HG02884 (cell line): Measurements from ENCODE around the gene DPH6.

Experiments
- ATAC-seq: cut with Tn5 transposase; IDR thresholded peaks from one replicate; pipeline ENCODE4 v1.9.1; 2021; ENCODE audit warnings: mild to moderate bottlenecking, moderate library complexity; ENCODE audit not compliant: unreplicated experiment

DPH6 gene

DNA sequence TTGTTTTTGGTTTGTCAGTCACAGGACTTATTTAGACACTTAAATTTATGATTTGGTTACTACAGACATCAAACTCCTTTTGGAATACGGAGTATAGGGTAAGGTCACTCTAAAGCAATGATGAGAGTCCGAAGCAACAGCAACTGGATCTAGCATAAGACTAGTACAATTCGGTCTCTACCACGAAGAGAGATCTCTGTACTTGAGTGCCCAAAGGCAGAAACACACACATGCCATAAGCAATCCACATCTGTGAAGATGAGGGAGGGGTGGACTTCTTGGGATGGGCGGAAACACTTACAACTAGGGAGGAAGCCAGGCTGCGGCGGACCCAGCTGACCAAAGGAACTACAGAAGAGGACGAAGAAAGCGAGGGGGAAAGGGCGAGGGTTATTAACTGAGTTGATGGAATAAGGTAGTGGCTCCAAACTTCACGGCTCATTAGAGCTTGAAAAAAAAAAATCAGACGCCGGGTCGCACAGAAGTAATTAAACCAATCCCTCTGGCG lies 595 bp downstream of the DPH6 start:
- ATAC-seq: peak; percentile 13

DNA sequence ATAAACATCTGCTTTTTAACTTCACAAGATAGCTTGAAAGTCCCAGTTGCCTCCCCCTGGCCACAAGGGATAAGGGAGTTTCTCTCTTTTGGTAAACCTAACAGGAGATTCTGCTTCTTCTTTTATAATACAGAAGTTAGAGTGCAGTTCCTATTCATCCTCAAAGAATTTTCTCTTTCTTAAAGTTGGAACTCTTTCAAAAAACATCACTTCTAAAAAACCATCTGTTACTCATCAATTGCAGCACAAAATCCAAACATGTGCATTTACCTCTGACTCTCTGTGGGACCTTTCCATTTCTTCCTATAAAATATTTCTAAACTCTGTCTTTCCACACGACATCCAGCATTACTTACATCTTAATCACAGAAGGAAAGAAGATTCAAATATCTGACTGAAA lies 5.1 kb downstream of the DPH6 start:
- no peak for ATAC-seq

DNA sequence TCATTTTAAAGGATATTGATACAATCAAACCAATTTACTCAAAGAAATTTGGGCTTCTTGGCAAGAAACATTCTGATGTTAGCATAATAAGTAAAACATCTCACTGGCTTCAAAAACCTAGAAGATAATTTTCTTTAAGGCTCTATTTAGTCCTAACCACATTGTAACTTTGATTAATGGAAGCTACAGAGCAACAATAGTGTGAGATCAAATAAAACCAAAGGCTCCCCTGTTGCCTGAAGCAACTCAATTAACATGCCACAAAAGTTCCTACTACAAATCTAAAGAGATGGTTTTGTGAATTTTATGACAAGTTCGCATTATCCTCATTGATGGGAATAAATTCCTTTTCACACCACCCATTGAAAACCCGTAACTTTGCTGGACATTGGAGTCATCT lies 5.9 kb downstream of the DPH6 start:
- no peak for ATAC-seq

DNA sequence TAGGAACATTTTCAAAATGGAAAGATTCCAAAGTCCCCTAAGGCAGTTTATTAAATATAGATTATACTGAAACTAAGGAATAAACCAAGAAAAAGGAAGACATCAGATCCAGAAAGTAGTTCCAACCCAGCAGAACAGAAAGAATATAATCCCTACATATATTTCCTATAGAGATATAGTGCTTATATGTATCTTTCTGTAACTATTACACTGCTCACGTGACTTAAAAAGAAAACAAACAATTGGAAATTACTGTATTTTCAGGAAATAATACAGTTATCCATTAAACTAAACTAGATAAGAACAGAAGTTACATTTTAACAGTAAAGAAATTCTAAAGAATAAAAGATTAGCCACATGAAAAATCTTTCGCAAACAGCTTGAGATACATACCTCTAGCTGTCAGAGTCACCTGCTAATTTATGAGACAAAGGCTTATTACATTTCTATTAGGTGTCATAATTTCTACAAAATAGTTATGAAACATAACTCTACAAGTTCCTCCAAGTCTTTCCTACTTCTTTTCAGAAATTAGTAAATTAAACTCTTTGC lies 10.5 kb downstream of the DPH6 start:
- no peak for ATAC-seq

DNA sequence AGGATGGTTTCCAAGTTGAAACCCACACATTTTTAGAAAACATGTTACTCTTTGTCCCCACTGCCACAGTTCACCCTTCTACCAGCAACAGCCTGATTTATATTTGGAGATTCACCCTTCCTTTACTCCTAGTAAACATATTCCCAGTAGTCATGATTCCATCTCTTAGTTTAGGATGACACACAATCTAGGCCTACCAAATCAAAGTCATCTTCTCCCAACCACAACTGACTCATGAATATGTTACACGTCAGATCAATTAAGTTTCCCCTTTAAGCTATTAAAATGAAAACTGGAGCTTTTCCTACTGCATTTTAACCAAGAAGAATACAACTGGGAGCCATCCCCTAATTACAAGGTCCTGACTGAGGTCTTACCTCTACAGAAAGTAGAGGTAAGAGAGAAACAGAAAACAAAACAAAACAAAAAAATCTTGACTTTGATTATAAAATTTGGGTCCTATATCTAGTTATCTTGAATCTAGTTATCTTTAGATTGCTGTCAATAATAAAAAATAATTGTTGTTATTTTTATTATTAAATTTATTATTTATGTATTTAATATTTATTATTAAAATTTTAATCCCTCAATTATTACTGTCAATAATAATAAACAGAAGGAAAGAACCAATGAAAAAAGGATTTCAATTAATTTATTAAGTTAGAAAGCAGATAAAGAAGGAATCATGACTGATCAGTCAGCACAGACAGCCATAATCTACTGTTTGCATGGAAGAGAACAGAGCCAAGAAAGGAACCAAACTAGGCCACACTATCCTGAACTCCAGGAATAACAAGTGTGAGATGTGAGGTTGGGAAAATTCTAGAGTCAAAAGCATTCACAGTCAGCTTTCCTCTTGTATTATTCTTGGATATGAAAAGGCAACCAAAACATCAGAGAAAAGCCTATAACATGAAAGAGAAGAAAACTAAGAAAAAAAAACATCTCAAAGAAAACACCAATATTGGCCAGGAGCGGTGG lies 12.5 kb downstream of the DPH6 start:
- no peak for ATAC-seq

DNA sequence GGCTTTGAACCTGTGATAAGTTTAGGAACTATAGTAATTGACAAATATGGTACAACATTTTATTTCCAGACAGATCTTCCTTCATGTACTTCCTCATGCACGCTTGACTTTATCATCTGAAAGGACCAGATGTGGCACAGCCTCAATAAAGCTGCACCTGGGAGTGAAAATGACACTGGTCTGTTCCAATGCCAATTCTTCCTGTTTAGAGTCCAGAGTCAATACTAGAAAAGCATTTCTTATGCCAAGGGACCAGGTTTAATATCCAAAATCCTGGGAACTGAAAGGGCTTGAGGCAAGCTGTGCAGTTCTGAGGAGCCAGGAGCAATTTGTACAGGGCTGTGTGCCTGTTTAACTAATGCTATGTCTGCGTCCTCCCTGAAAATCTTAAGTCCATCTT lies 15.3 kb downstream of the DPH6 start:
- ATAC-seq: no peak

DNA sequence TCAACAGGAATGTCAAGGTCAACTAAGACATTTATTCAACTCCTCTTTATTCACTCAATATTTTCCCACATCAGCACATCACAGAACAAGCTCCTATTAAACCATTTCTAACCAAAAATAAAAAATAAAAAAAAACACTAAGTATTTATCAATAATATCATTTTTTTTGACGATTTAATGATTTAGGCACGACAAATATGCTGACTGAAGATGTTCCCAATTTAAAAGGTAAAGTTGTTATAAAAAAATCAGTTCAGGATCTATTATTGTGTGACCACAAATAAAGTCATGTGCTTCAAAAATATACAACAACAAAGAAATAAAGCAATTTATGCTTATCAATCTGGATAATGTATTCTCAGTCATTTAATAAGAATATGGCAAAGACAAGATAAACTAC lies 16.2 kb downstream of the DPH6 start:
- ATAC-seq: no peak

DNA sequence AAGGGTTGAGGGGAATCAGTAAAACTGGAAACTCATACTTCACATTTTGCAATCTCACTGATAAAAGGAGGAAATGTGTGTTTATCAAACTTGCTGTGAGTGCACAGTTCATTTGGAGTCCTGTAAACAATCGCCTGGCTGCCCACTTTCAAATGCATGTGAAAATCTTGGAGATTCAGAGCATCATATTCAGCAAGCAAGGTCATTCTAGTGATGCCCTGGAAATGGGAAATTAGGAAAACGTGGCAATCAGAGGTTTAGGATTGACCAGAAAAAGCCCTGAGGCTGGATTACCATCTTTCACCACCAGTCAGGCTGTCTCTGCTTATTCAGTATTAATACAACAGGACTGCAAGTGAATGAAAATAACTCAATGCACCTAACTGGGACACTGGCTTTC lies 23.9 kb downstream of the DPH6 start:
- no peak for ATAC-seq

DNA sequence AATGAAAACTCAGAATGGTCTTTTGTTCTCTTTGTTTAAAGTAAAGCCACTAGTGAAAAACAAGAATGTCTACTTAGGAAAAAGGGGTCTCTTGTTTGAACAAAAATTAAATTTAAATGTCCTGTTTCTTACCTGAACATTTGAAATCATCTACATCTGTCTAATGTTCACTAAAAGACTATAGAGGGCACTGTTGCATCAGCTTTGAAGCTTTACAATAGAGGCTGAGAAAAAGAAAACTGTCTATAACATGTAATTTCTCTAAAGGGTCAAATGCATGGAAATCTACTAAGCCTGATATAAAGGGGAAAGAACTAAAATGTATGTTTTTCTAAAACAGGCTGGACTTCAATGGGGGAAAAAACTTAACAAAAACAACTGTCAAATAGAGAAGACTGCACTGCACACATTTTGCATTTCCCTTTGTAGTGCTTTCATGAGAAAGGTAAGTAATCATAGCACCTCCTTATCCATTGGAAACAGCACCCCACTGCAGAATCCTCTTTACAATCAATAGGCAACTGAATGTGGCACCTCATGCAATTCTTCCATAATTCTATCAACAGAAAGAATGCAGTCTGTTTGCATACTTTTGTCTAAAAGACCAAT lies 26.3 kb downstream of the DPH6 start:
- ATAC-seq: peak; percentile 85

DNA sequence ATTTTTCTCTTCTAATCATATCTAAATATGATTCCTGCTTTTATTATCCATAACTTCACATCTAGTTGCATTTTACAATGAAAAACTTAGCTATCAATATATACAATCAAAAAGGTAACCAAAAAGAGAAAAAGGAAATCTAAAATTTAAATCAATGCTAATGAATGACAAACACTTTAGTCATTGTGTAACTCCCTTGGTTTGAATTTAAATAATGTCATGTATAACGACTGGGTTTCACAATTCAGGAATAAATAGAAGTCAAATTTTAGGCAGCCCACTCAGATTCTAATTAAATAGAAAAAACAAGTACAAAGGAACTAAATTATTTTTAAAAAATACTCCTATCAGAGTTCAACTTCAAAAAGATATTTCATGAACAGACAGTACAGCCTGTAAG lies 26.9 kb downstream of the DPH6 start:
- no peak for ATAC-seq

DNA sequence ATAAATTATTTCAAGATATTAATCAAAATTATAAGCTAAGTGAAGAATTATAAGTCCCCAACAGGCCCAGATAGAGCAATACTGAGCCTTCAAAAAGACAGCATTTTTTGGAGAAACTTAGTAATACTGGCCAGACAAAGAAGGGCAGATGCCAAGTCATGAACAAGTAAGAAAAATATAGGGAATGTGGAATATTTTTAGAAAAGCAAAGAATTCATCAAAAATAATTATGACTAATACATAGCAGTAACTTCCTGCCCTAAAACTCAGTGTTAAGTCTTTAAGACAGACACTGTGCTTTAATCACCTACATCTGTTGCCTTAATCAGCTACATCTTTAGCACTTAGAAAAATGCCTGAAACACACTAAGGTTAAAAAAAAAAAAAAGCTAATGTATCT lies 31.2 kb downstream of the DPH6 start:
- ATAC-seq: no peak

DNA sequence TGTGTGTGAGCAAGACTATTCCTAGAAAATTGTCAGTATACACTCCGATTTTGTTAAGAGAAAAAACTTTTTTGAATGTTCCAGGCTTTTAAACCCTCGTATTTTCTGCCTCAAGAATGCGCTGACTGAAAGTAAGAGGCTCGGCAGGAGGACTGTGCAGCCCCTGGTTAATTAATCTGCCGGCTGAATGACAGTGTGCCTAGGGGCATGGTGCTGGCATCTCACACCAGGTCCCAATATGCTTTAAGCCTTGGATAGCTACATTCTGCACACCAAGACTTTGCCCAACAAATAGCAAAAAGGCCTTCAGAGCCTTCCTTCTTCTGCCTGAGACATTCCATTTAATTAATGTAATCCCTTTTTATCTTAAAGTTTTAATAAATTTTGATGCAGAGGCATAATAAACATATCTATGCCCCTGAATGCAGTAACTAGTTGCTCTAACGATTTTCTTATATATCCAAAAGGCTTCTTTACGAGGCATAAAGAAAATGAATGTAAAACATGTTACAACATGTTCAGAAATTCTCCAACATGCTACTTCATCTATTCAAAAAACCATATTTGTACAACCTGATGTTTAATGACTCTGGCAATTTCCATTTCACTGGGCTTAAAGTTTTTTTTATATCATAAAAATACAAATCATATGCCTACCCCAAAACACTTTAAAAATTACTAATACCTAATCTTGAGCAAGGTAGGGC lies 37.9 kb downstream of the DPH6 start:
- no peak for ATAC-seq

DNA sequence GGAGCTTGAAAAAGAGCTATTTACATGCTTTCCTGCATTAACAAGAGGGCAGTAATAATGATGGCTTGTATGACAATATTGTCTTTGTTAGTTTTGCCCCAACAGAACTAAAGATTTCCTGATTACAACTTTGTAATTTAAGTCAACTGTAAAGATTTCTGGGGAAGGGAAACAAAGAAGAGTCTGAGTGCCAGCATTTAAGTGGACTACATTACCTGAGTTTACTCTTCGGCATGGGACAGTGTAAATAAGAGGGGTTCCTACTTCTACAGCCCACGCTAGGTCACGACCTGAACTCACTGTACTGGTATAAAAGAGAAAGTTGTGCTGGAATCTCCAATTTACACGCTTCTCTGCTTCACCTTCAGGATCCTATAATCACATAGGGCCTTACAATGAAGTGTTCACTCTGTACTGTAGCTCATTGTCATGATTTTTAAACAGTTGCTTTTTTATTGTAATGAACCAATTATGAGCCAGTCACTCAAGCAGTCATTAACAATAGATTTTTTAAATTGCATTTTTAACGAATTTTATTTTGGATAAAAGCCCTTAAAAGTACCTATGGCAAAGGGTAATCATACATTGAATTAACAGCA lies 39.6 kb downstream of the DPH6 start:
- ATAC-seq: no peak

DNA sequence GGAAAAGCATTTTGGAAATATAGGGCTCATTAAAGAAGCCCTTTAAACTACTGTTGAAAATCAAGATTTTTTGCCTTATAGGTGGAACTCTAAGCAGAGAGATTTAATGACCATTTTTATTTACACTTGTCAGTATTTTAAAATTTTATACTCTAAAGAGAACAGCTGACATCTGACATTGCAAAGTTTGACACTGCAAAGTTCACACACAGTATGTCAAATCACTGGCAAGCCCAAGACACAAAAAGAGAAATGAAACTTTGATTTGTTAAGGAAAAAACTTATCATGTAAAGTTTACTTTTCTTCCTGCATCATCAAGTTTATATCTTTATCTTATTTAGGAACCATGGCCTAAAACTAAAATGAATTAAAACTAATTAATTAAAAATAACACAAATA lies 40.2 kb downstream of the DPH6 start:
- ATAC-seq: no peak

DNA sequence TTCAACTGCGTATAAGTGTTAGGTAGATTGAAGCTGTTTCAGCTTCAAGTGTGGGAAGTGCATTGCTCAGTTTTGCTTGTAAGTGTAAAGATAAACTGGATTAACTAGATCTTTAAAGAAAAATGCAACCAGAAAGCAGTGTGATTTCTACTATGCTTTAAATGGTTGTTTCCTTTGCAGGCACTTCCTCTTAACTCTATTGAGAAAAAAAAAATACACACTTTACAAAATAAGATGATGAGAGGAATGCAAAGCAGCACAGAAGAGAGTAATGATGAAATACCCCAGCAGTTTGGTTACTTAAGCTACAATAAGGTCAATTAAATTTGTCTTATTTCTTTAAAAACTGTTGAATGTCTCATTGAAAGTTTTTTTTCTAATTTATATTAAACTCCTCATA lies 40.8 kb downstream of the DPH6 start:
- ATAC-seq: no peak

DNA sequence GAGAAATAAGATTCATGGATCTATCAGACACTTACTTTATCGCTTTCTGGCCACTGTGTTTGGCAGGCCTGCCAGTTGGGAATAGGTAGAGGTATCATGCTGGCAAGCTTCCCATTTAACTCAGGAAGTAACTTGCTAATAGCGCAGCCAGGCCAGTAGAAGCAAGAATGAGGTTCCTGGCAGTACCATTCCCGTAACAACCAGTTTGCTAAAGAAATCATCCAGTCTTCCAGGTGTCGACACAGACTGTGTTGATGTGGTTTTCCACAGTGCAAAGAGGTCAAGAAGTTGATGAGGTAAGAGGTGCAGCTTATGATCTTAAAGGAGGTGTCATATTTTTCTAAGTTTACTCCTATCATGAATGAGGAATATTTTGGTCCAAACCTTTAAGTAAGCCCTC lies 46.2 kb downstream of the DPH6 start:
- ATAC-seq: no peak

DNA sequence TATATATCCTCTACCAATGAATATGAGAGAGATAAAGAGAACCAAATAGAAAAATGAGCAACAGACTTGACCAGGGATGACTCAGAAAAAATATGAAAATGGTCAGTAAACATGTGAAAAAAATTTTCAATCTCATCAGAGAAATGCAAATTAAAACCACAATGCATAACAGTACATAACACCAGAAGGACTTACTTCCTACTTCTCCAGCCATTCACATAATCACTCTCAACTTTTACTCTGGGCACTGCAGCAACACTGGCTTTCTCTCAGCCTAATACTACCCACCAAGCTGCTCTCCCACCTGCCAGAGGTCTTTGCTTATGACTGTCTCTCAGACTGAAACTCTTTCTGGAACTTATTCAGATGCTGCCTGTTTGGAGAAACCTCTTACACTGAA lies 49.4 kb downstream of the DPH6 start:
- ATAC-seq: peak; percentile 99

DNA sequence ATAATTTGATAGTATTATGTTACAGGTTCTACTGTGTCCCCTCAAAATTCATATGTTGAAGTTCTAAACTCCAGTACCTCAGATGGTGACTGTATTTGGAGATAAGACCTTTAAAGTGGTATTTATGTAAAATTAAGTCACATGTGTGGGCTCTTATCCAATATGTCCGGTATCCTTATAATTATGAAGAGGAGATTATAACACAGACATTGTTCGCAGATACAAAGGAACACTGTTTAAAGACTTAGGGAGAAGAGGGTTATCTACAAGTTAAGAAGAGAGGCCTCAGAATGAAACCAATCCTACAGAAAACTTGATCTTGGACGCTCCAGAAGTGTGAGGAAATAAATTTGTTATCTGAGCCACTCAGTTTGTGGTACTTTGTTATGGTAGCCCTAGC lies 50.9 kb downstream of the DPH6 start:
- ATAC-seq: no peak

DNA sequence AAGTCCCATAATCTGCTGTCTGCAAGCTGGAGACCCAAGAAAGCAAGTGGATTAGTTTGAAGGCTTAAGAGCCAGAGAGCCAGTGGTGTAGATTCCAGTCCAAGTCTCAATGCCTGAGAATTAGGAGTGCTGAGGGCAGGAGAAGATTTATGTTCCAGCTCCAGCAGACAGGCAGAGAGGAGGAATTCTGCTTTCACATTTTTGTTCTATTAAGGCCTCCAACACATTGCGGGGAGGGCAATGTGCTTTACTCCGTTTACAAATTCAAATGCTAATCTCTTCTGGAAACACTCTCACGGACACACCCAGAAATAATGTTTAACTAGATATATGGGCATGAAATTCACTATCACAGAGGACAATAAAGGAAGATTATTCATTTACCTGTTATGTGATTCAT lies 54.0 kb downstream of the DPH6 start:
- ATAC-seq: no peak

DNA sequence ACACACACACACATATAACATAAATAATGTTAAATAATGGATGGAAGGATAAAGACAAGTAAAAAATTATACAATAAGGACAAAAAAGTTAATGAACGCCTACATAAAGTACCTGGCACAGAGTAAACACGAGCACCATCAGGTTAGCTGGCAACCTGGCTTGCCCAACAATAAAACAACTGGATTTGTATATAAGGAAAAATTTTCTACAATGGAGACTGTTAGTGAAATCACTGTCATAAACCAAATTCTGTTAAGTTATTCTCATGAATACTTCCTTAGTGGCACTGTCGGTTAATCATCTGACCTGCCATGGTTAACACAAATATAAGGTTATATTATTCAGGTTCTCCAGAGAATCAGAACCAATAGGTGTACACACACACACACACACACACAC lies 54.8 kb downstream of the DPH6 start:
- ATAC-seq: no peak

DNA sequence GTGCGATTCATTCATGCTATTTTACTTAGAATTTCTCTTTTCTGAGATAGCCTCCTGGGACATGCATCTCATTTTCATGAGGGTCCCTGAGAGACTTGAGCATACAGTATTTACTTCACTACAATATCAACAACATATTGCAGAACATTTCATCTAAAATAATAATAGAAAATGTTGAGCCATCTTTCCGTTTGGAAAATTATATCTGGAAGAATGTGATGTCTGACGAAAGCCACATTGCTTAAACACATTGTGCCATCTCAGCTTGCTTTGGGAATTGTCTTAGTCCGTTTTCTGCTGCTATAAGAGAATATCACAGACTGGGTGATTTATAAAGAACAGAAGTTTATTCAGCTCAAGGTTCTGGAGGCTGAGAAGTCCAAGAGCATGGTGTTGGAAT lies 55.5 kb downstream of the DPH6 start:
- ATAC-seq: no peak
